Medulla oblongata (tissue), 1 donor: ENCODE measurements around the gene DNA2.
A peak's percentile ranks its signal among the peaks of the same experiment; 100 is the strongest.

ENCODE experiments used
- DNase-seq: peaks from one replicate; pipeline ENCODE4 v3.0.0-alpha.2; 2015; ENCODE audit errors: extremely low spot score

DNA2 gene

GRCh38 chr10:68449698-68450097, 22.1 kb downstream of the DNA2 start:
- peak; percentile 65 for DNase-seq

- DNase-seq: no peak
Observed at GRCh38 chr10:68446179-68446578, 25.6 kb downstream of the DNA2 start.

- no peak for DNase-seq
Observed at GRCh38 chr10:68442971-68443370, 28.8 kb downstream of the DNA2 start.

GRCh38 chr10:68440898-68441297, 30.9 kb downstream of the DNA2 start:
- no peak for DNase-seq

GRCh38 chr10:68435803-68436202, 36.0 kb downstream of the DNA2 start:
- no peak for DNase-seq

GRCh38 chr10:68434657-68435056, 37.1 kb downstream of the DNA2 start:
- no peak for DNase-seq

- no peak for DNase-seq
Observed at GRCh38 chr10:68428396-68429104, 43.2 kb downstream of the DNA2 start.

GRCh38 chr10:68424454-68425014, 47.2 kb downstream of the DNA2 start:
- no peak for DNase-seq

GRCh38 chr10:68423522-68423921, 48.3 kb downstream of the DNA2 start:
- no peak for DNase-seq

GRCh38 chr10:68419376-68419775, 52.4 kb downstream of the DNA2 start:
- no peak for DNase-seq

- no peak for DNase-seq
Observed at GRCh38 chr10:68408898-68409518, 62.8 kb downstream of the DNA2 start.

- peak; percentile 76 for DNase-seq
Observed at GRCh38 chr10:68406815-68407548, 64.8 kb downstream of the DNA2 start, which contains the start of gene RUFY2. Gene RUFY2, minus strand, starts transcription at chr10:68407277. Its CDS starts 88 bp downstream, at chr10:68407189.

- DNase-seq: peak; percentile 57
Observed at GRCh38 chr10:68406111-68406814, 65.5 kb downstream of the DNA2 start.

- DNase-seq: no peak
Observed at GRCh38 chr10:68403701-68404100, 68.1 kb downstream of the DNA2 start.

- no peak for DNase-seq
Observed at GRCh38 chr10:68402276-68402675, 69.5 kb downstream of the DNA2 start.

- no peak for DNase-seq
Observed at GRCh38 chr10:68397005-68397404, 74.8 kb downstream of the DNA2 start.

GRCh38 chr10:68385740-68386139, 86.0 kb downstream of the DNA2 start:
- no peak for DNase-seq

- no peak for DNase-seq
Observed at GRCh38 chr10:68371604-68372003, 100.2 kb downstream of the DNA2 start.

- DNase-seq: no peak
Observed at GRCh38 chr10:68367121-68367520, 104.7 kb downstream of the DNA2 start.

GRCh38 chr10:68366600-68366999, 105.2 kb downstream of the DNA2 start:
- no peak for DNase-seq

GRCh38 chr10:68365611-68366010, 106.2 kb downstream of the DNA2 start:
- no peak for DNase-seq
